GM12878 (cell line): ENCODE measurements around the gene CSPG5. TPM values are rescaled to one million over a fixed set of nuclear protein-coding genes. Genes with fewer than 3 reads are reported as not detected.

ENCODE experiments used
- ATAC-seq: fragments of 200-7000 bp; cut with Tn5 transposase; 3 replicates; pipeline ENCODE4 v1.9.1; 2020; ENCODE audit warnings: mild to moderate bottlenecking, moderate library complexity
- BruUV-seq: library from RNA; stranded (reverse); fragments of 400-500 nt; replicated peaks from 2 replicates; lab custom pipeline; 2021; lab: Mats Ljungman, UMichigan
- CTCF ChIA-PET: fragments of 300-600 bp; sonication (Branson Sonifier 250); formaldehyde crosslinking; extraction: SDS; loops from one replicate; lab custom pipeline; 2021; ENCODE audit warnings: inconsistent platforms; lab: Yijun Ruan, JAX
- POLR2A ChIA-PET: fragments of 350-600 bp; formaldehyde crosslinking; extraction: SDS; loops from one replicate; lab custom pipeline; 2021; ENCODE audit warnings: inconsistent platforms; lab: Charles Lee
- RAD21 ChIA-PET: fragments of 300-600 bp; sonication (Branson Sonifier 250); formaldehyde crosslinking; loops from one replicate; lab custom pipeline; 2023; ENCODE audit warnings: antibody characterized with exemption; ENCODE audit not compliant: unreplicated experiment; lab: Charles Lee
- SMC1A ChIA-PET: fragments of 300-600 bp; sonication (Branson Sonifier 250); formaldehyde crosslinking; loops from one replicate; lab custom pipeline; 2023; ENCODE audit not compliant: unreplicated experiment, uncharacterized antibody; lab: Charles Lee
- DNase-seq: peaks from one replicate; pipeline ENCODE4 v3.0.0-alpha.2; 2011; ENCODE audit warnings: low read depth, low spot score
- FAIRE-seq: peaks from 3 replicates; lab custom pipeline; 2011; peaks lifted over from hg19 to GRCh38; lab: Jason Lieb, UNC
- H2AFZ ChIP-seq: 2 replicates; pipeline ENCODE4 v1.6.0; 2011; ENCODE audit warnings: low read depth, low read length, control low read depth; ENCODE audit not compliant: control insufficient read depth
- H3K27ac ChIP-seq: 2 replicates; pipeline ENCODE4 v1.5.1; 2011; ENCODE audit warnings: control low read depth; ENCODE audit not compliant: control insufficient read depth, insufficient read depth
- H3K27me3 ChIP-seq, 2 experiments: replicated peaks in 1 of 2; 2 replicates each; pipeline versions ENCODE4 v1.6.0 to v1.6.1; 2011; ENCODE audit warnings: low read length in 1 of 2; ENCODE audit not compliant: control insufficient read depth in 2 of 2, insufficient read depth in 2 of 2
- H3K36me3 ChIP-seq, 2 experiments: 2 replicates each; pipeline ENCODE4 v1.5.1; 2011; ENCODE audit warnings: low read length in 1 of 2; ENCODE audit not compliant: control insufficient read depth in 2 of 2, insufficient read depth in 2 of 2
- H3K4me1 ChIP-seq: 2 replicates; pipeline ENCODE4 v1.6.1; 2011; ENCODE audit warnings: mild to moderate bottlenecking, low read length, moderate library complexity, mixed read lengths; ENCODE audit not compliant: control insufficient read depth, insufficient read depth
- H3K4me2 ChIP-seq: 2 replicates; pipeline ENCODE4 v1.6.0; 2011; ENCODE audit warnings: control low read depth; ENCODE audit not compliant: control insufficient read depth, insufficient read depth
- H3K4me3 ChIP-seq: fragments of 200-600 bp; sonication (generic); 2 replicates; pipeline ENCODE4 v1.5.1; 2016
- H3K79me2 ChIP-seq: 2 replicates; pipeline ENCODE4 v1.6.0; 2011; ENCODE audit warnings: low read length; ENCODE audit not compliant: control insufficient read depth, insufficient read depth
- H3K9ac ChIP-seq: 2 replicates; pipeline ENCODE4 v1.8.0; 2011; ENCODE audit warnings: low read length, control low read depth, mixed read lengths; ENCODE audit not compliant: control insufficient read depth, insufficient read depth
- H3K9me3 ChIP-seq: replicated peaks from 3 replicates; pipeline ENCODE4 v1.5.1; 2011; ENCODE audit warnings: mild to moderate bottlenecking, low read length; ENCODE audit not compliant: control insufficient read depth, insufficient read depth
- H4K20me1 ChIP-seq: 2 replicates; pipeline ENCODE4 v1.6.0; 2011; ENCODE audit not compliant: control insufficient read depth, insufficient read depth
- GATAD2B ChIP-seq: fragments of 450-650 bp; conservative IDR thresholded peaks from 2 replicates; pipeline ENCODE4 v1.6.1; 2017; ENCODE audit warnings: low read depth, mild to moderate bottlenecking, moderate library complexity
- KAT2A ChIP-seq: conservative IDR thresholded peaks from 2 replicates; pipeline ENCODE4 v1.6.1; 2011; ENCODE audit warnings: low read depth, low read length; ENCODE audit not compliant: control insufficient read depth
- KDM1A ChIP-seq: fragments of 200-600 bp; sonication (generic); IDR thresholded peaks from 2 replicates; pipeline ENCODE4 v1.6.1; 2016; ENCODE audit warnings: borderline replicate concordance
- MEF2B ChIP-seq: fragments of 450-650 bp; IDR thresholded peaks from 2 replicates; pipeline ENCODE4 v1.6.1; 2018; ENCODE audit warnings: mild to moderate bottlenecking, moderate library complexity; ENCODE audit not compliant: partially characterized antibody, poor library complexity, severe bottlenecking
- MTA2 ChIP-seq: fragments of 450-650 bp; IDR thresholded peaks from 2 replicates; pipeline ENCODE4 v1.6.1; 2016; ENCODE audit warnings: low read depth, mild to moderate bottlenecking, moderate library complexity
- RCOR1 ChIP-seq: conservative IDR thresholded peaks from 2 replicates; pipeline ENCODE4 v1.6.1; 2012; ENCODE audit warnings: low read depth, low read length, improper control_type of control experiment
- SIN3A ChIP-seq: IDR thresholded peaks from 2 replicates; pipeline ENCODE4 v1.6.1; 2012; ENCODE audit warnings: low read depth, low read length, improper control_type of control experiment
- TARDBP ChIP-seq: IDR thresholded peaks from 2 replicates; pipeline ENCODE4 v1.6.1; 2016; ENCODE audit warnings: borderline replicate concordance
- TBL1XR1 ChIP-seq: IDR thresholded peaks from 2 replicates; pipeline ENCODE4 v1.6.1; 2012; ENCODE audit warnings: low read depth, low read length, improper control_type of control experiment
- ZNF217 ChIP-seq: fragments of 450-650 bp; IDR thresholded peaks from 2 replicates; pipeline ENCODE4 v1.6.1; 2017; ENCODE audit warnings: antibody characterized with exemption, mild to moderate bottlenecking
- ZNF384 ChIP-seq: IDR thresholded peaks from 2 replicates; pipeline ENCODE4 v1.6.1; 2012; ENCODE audit warnings: low read depth, mild to moderate bottlenecking, low read length, improper control_type of control experiment, borderline replicate concordance
- WGBS: methylation state at CpG from one replicate; pipeline ENCODE4 v1.1.6; 2016; ENCODE audit warnings: low lambda C conversion rate; ENCODE audit not compliant: insufficient replicate concordance, insufficient coverage; ENCODE audit errors: missing lambda C conversion rate; 5-methylcytosine and 5-hydroxymethylcytosine counted together
- in situ Hi-C: fragments of 300-500 bp; cut with MboI; formaldehyde crosslinking; loops from 9 replicates; pipeline ENCODE4 v1.14.3; 2018; ENCODE audit warnings: mixed read lengths
- intact Hi-C: fragments of 100-400 bp; cut with micrococcal nuclease; formaldehyde crosslinking; loops from one replicate; pipeline ENCODE4 v1.14.2; 2022; ENCODE audit not compliant: unreplicated experiment
- polyA plus RNA-seq, 11 experiments: library from polyadenylated mRNA; depleted of rRNA in 4 of 11; unstranded in 6 of 11; stranded (reverse) in 5 of 11; fragments of >200 nt; fragmentation: Nextera tagmentation in 4 of 11; fragmentation: Illumina TruSeq in 1 of 11; extraction: Ambion mirVana in 4 of 11; extraction: Trizol in 1 of 11; gene quantifications; 1 replicate in 1 of 11; 2 replicates in 10 of 11; pipeline versions ENCODE4 v1.2.1 to v1.2.3, GENCODE V29; 2011 to 2016; ENCODE audit warnings: inconsistent platforms in 2 of 11, missing spikeins in 2 of 11, low read depth in 1 of 11
- total RNA-seq, 4 experiments: library from RNA; depleted of rRNA in 3 of 4; stranded (reverse); fragments of >200 nt in 3 of 4; fragmentation: Illumina TruSeq in 1 of 4; extraction: Trizol in 1 of 4; gene quantifications; 2 replicates each; pipeline versions ENCODE4 v1.2.1 to v1.2.3, GENCODE V29; 2013 to 2021
- TF ChIP-seq, protein P1 (sequence below): IDR thresholded peaks from 2 replicates; pipeline ENCODE4 v1.6.1; 2011; ENCODE audit warnings: low read depth, low read length, improper control_type of control experiment, borderline replicate concordance

The CSPG5 gene
- total and polyA plus RNA-seq, 10 of the 15 experiments (the other 5 are each of a cell fraction or from before 2014, with no cell fraction given) = 0.08 to 0.17 TPM; not detected in 8

DNA sequence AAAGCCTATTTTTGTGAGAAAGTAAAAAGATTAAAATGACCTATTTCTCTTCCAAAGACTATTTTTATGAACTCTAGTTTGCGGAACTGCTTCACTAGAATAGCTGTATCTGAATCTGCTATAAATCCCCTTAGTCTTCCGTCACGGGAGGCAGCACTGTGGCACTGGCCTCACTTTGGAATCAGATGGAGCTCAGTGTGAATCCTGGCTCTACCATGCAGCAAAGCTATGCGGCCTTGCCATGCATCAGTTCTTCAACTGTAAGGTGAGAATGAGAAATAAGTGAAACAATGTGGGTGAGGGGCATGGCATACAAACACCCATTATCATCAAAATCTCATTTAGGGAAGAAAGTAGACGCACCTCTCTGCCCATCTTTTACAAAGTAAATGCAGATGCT, 27.5 kb upstream of the CSPG5 start:
- intact Hi-C loops (no loop called here), in situ Hi-C loops (no loop called here)
- no peak overlapping the region for H3K4me3 ChIP-seq
- H3K4me2 ChIP-seq = no peak overlapping the region
- no peaks in the 10 kb centered on the region for H3K79me2 ChIP-seq
- no peaks in the 10 kb centered on the region for H3K9me3 ChIP-seq
- DNase-seq (no peak), ATAC-seq (no peak), FAIRE-seq (no peak)
- no peak overlapping the region for H3K9ac ChIP-seq
- no peak overlapping the region for H3K27ac ChIP-seq
- no peak overlapping the region for H2AFZ ChIP-seq
- no TSS peak for BruUV-seq
- no peak for TF ChIP-seq RCOR1
- TF ChIP-seq TARDBP = no peak
- TF ChIP-seq KAT2A = no peak
- TF ChIP-seq, protein P1, sequence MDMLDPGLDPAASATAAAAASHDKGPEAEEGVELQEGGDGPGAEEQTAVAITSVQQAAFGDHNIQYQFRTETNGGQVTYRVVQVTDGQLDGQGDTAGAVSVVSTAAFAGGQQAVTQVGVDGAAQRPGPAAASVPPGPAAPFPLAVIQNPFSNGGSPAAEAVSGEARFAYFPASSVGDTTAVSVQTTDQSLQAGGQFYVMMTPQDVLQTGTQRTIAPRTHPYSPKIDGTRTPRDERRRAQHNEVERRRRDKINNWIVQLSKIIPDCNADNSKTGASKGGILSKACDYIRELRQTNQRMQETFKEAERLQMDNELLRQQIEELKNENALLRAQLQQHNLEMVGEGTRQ = no peak
- no peak for TF ChIP-seq MEF2B
- TF ChIP-seq ZNF217 = no peak
- no peak for TF ChIP-seq TBL1XR1
- no peak for TF ChIP-seq ZNF384
- TF ChIP-seq SIN3A = no peak
- TF ChIP-seq KDM1A = no peak
- no peak for TF ChIP-seq GATAD2B
- no peak for TF ChIP-seq MTA2
- ChIA-PET RAD21 (interaction anchor here (0.7 kb wide), 1 partner anchor 10 kb away, joined by 3 read pairs; no protein-coding TSS in a partner anchor), CTCF (interaction anchor here (3.2 kb wide), 1 partner anchor 10 kb away, joined by 8 read pairs; no protein-coding TSS in a partner anchor), POLR2A (interaction anchor here (0.6 kb wide), 1 partner anchor 24 kb away, joined by 3 read pairs; no protein-coding TSS in a partner anchor), SMC1A (interaction anchor here (0.7 to 1.4 kb wide), 3 partner anchors 10 to 45 kb away, joined by 3 to 7 read pairs (median 4); no protein-coding TSS in a partner anchor)
- H4K20me1 ChIP-seq = no peaks in the 10 kb centered on the region
- H3K27me3 ChIP-seq = no peaks in the 10 kb centered on the region
- 88% methylated on average over 5 of the region's 5 CpGs for WGBS
- H3K36me3 ChIP-seq = peaks cover 13 to 27% of the 10 kb centered on the region in 2 experiments
- no peaks in the 10 kb centered on the region for H3K4me1 ChIP-seq
